HEK293 (cell line): ENCODE measurements around the gene HAND1.

ENCODE experiments used
- MYNN ChIP-seq: fragments of 450-650 bp; formaldehyde crosslinking; IDR thresholded peaks from 2 replicates; pipeline ENCODE4 v1.5.1; 2016; ENCODE audit warnings: missing biosample characterization, missing genetic modification characterization, borderline replicate concordance
- REST ChIP-seq: fragments of 450-650 bp; formaldehyde crosslinking; IDR thresholded peaks from 2 replicates; pipeline ENCODE4 v1.5.1; 2016; ENCODE audit warnings: missing biosample characterization, missing genetic modification characterization
- TCF7L2 ChIP-seq: IDR thresholded peaks from 2 replicates; pipeline ENCODE4 v1.6.1; 2011; ENCODE audit warnings: low read depth, mild to moderate bottlenecking, inconsistent platforms, low read length, moderate library complexity, borderline replicate concordance
- ZBTB8A ChIP-seq: fragments of 450-650 bp; formaldehyde crosslinking; IDR thresholded peaks from 2 replicates; pipeline ENCODE4 v1.5.1; 2016; ENCODE audit warnings: missing biosample characterization, missing genetic modification characterization
- ZNF175 ChIP-seq: fragments of 450-650 bp; formaldehyde crosslinking; IDR thresholded peaks from 2 replicates; pipeline ENCODE4 v1.5.1; 2016; ENCODE audit warnings: missing biosample characterization, missing genetic modification characterization
- ZNF660 ChIP-seq: fragments of 450-650 bp; IDR thresholded peaks from 2 replicates; pipeline ENCODE4 v1.5.1; 2018; ENCODE audit warnings: missing biosample characterization, mild to moderate bottlenecking, missing genetic modification characterization
- TF ChIP-seq, protein P1 (sequence below): fragments of 450-650 bp; formaldehyde crosslinking; IDR thresholded peaks from 2 replicates; pipeline ENCODE4 v1.5.1; 2017; ENCODE audit warnings: missing biosample characterization, mild to moderate bottlenecking, missing genetic modification characterization, moderate library complexity

- TF ChIP-seq ZBTB8A (tag by site-specific recombination), result no peak
- no peak for TF ChIP-seq TCF7L2
- TF ChIP-seq, protein P1, sequence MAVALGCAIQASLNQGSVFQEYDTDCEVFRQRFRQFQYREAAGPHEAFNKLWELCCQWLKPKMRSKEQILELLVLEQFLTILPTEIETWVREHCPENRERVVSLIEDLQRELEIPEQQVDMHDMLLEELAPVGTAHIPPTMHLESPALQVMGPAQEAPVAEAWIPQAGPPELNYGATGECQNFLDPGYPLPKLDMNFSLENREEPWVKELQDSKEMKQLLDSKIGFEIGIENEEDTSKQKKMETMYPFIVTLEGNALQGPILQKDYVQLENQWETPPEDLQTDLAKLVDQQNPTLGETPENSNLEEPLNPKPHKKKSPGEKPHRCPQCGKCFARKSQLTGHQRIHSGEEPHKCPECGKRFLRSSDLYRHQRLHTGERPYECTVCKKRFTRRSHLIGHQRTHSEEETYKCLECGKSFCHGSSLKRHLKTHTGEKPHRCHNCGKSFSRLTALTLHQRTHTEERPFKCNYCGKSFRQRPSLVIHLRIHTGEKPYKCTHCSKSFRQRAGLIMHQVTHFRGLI (tag by site-specific recombination), result no peak
- TF ChIP-seq ZNF660 (tag by site-specific recombination), result no peak
- no peak for TF ChIP-seq ZNF175
- no peak for TF ChIP-seq MYNN (tag by site-specific recombination)
- TF ChIP-seq REST, result no peak
Measured at GRCh38 chr5:154430466-154430865, 47.6 kb downstream of the HAND1 start.
